Activated CD8-positive, alpha-beta T cell treated with anti-CD3 and anti-CD28 coated beads for 36 hours (primary cell): ENCODE data around the gene NPDC1. TPM values are rescaled to one million over a fixed set of nuclear protein-coding genes. Genes with fewer than 3 reads are reported as not detected.

Source experiments
- ATAC-seq: fragments of 200-7000 bp; cut with Tn5 transposase; one replicate; pipeline ENCODE4 v1.10.0; 2021; ENCODE audit warnings: mild to moderate bottlenecking, moderate library complexity
- CTCF ChIA-PET: fragments of 350-600 bp; sonication (Branson Sonifier 250); formaldehyde crosslinking; loops from one replicate; lab custom pipeline; 2021; ENCODE audit warnings: antibody characterized with exemption; lab: Charles Lee
- POLR2A ChIA-PET: fragments of 350-600 bp; sonication (Branson Sonifier 250); formaldehyde crosslinking; loops from one replicate; lab custom pipeline; 2021; ENCODE audit warnings: antibody characterized with exemption; lab: Charles Lee
- DNase-seq: peaks from one replicate; pipeline ENCODE4 v3.0.0-alpha.2; 2020
- H3K27ac Mint-ChIP-seq: one replicate; pipeline ENCODE4 v1.8.0; 2021; ENCODE audit warnings: mild to moderate bottlenecking, mixed read lengths
- H3K27me3 Mint-ChIP-seq: one replicate; pipeline ENCODE4 v1.8.0; 2021; ENCODE audit warnings: mixed read lengths
- H3K36me3 Mint-ChIP-seq: one replicate; pipeline ENCODE4 v1.8.0; 2021; ENCODE audit warnings: low read depth, mixed read lengths
- H3K4me1 Mint-ChIP-seq: one replicate; pipeline ENCODE4 v1.8.0; 2021; ENCODE audit warnings: low read depth, mixed read lengths
- H3K4me3 Mint-ChIP-seq: one replicate; pipeline ENCODE4 v1.8.0; 2021; ENCODE audit warnings: mild to moderate bottlenecking, moderate library complexity, mixed read lengths
- H3K9me3 Mint-ChIP-seq: one replicate; pipeline ENCODE4 v1.8.0; 2021; ENCODE audit warnings: mixed read lengths
- intact Hi-C: fragments of 100-400 bp; cut with micrococcal nuclease; formaldehyde crosslinking; loops from one replicate; pipeline ENCODE4 v1.10.0; 2022
- total RNA-seq, 2 experiments: library from RNA; stranded (reverse); gene quantifications; one replicate each; pipeline ENCODE4 v1.2.3, GENCODE V29; 2021
- TF ChIP-seq, protein P1 (sequence below): fragments of 200-600 bp; IDR thresholded peaks from one replicate; pipeline ENCODE4 v1.8.0; 2022; ENCODE audit warnings: antibody characterized with exemption, mild to moderate bottlenecking

Gene NPDC1
- total RNA-seq, 2 experiments from 2014 or later = 18.2 to 21.2 TPM

DNA sequence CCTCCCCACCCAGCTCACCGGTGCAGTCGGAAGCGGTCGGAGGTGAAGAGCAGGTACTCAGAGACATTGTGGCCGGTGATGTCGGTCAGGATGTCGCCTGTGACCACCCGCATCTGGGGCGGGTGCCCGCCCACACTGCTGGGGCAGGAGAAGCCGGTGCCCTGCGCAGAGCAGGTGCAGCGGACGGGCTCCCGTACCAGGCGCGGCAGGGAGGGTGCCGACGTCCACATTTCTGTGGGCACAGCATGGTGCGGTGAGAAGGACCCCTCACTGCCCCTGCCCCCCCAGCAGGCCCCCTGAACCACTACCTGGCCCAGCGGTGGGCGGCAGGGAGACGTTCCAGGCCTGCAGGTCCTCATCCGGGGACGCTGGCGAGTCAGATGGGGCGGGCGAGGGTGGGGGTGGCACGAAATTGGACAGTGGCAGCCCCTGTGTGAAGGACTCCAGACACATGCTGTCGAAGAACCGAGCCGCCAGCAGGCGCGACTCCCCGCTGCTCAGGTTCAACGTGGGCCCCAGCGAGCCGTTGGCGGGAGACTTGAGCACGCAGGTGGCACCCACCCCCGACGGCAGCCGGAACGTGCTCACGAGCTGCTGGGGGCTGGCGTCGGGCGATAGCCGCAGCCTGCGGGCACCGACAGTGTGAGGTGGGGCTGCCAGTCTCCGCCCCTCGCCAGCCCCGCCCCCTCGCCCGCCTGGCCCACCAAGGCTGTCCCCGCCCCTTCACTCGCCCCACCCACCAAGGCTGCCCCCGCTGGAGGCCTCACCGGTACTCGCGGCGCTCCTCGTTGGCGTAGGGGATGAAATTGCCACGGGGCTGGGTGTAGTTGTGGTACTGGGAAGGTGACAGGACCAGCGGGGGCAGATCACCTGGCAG is 33.0 kb downstream of the NPDC1 start:
- TF ChIP-seq, protein P1, sequence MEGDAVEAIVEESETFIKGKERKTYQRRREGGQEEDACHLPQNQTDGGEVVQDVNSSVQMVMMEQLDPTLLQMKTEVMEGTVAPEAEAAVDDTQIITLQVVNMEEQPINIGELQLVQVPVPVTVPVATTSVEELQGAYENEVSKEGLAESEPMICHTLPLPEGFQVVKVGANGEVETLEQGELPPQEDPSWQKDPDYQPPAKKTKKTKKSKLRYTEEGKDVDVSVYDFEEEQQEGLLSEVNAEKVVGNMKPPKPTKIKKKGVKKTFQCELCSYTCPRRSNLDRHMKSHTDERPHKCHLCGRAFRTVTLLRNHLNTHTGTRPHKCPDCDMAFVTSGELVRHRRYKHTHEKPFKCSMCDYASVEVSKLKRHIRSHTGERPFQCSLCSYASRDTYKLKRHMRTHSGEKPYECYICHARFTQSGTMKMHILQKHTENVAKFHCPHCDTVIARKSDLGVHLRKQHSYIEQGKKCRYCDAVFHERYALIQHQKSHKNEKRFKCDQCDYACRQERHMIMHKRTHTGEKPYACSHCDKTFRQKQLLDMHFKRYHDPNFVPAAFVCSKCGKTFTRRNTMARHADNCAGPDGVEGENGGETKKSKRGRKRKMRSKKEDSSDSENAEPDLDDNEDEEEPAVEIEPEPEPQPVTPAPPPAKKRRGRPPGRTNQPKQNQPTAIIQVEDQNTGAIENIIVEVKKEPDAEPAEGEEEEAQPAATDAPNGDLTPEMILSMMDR = no peak

DNA sequence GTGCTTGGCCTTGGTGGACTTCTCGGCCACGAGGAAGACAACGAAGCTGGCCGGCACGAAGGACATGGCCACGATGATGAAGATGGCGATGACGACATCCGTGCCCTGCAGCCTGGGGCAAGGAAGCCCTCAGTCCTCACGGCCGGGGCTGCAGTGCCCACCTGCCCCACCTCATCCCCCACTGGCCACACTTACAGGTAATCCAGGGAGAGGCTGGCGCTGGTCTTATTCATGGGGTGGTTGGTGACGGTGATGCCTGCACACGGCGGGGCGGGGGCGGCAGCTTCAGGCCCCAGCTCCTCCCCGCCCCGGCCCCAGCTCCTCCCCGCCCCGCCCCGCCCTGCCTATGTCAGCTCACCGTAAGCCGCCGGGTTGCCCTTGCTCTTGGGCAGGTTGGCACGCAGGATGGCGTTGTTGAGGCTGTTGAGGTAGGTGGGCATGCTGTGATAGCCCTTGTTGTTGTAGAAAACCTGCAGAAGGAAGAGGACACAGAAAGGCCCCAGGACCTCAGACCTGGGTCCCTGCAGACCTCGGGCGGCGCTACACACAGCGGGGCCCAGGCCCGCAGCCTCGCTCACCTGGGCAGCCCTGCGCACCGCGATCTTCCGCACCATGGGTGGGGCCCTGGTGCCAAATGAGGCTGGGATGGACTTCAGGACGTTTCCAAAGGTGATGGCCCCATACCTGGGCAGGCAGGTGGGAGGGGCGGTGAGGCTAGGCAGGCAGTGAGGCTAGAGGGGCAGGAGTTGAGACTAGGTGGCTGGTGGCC is 33.9 kb downstream of the NPDC1 start:
- H3K27ac Mint-ChIP-seq = no peak overlapping the region
- ATAC-seq (no peak), DNase-seq (no peak)
- CTCF ChIA-PET = interaction anchor here (2.5 kb wide), 1 partner anchor 17 kb away, joined by 8 read pairs; no protein-coding TSS in a partner anchor
- TF ChIP-seq, protein P1 = no peak
- H3K4me1 Mint-ChIP-seq = no peaks in the 10 kb centered on the region
- H3K9me3 Mint-ChIP-seq = no peaks in the 10 kb centered on the region
- POLR2A ChIA-PET = no interaction called here
- intact Hi-C loops = no loop called here
- no peaks in the 10 kb centered on the region for H3K27me3 Mint-ChIP-seq
- no peaks in the 10 kb centered on the region for H3K36me3 Mint-ChIP-seq
- no peak overlapping the region for H3K4me3 Mint-ChIP-seq

More for the DNA sequence above, 33.0 kb downstream of the NPDC1 start:
- Mint-ChIP-seq H3K9me3 (no peaks in the 10 kb centered on the region), H3K4me3 (no peak overlapping the region), H3K36me3 (no peaks in the 10 kb centered on the region), H3K27me3 (no peaks in the 10 kb centered on the region), H3K4me1 (no peaks in the 10 kb centered on the region), H3K27ac (no peak overlapping the region)
- ATAC-seq = no peak
- intact Hi-C loops = no loop called here
- DNase-seq = no peak
- ChIA-PET CTCF (no interaction called here), POLR2A (interaction anchor here (1.0 kb wide), 1 partner anchor 22 kb away, joined by 3 read pairs; no protein-coding TSS in a partner anchor)

DNA sequence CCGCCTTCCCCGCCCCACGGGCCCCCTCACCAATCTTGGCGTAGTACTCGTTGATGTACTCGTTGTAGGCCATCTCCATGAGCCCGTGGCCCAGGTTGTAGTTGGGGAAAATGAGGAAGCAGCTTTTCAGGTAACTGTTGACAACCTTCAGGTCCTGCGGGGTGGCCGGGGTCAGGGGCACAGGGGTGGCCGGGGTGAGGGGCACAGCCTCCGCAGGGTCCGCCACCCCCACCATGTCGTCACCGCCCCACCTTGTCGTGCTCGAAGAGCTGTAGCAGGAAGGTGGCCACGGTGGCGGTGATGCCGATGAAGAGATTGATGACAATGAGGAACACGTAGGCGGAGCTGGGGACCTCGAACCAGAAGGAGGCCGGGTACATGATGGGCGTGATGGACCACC is 34.8 kb downstream of the NPDC1 start:
- no peak overlapping the region for H3K4me3 Mint-ChIP-seq
- no peak for DNase-seq
- TF ChIP-seq, protein P1 = no peak
- no peak overlapping the region for H3K27ac Mint-ChIP-seq
- H3K36me3 Mint-ChIP-seq = no peaks in the 10 kb centered on the region
- CTCF ChIA-PET = interaction anchor here (2.5 kb wide), 1 partner anchor 18 kb away, joined by 8 read pairs; no protein-coding TSS in a partner anchor
- peaks cover 5% of the 10 kb centered on the region for H3K4me1 Mint-ChIP-seq
- H3K27me3 Mint-ChIP-seq = no peaks in the 10 kb centered on the region
- intact Hi-C loops = no loop called here
- POLR2A ChIA-PET = no interaction called here
- no peaks in the 10 kb centered on the region for H3K9me3 Mint-ChIP-seq
- no peak for ATAC-seq

DNA sequence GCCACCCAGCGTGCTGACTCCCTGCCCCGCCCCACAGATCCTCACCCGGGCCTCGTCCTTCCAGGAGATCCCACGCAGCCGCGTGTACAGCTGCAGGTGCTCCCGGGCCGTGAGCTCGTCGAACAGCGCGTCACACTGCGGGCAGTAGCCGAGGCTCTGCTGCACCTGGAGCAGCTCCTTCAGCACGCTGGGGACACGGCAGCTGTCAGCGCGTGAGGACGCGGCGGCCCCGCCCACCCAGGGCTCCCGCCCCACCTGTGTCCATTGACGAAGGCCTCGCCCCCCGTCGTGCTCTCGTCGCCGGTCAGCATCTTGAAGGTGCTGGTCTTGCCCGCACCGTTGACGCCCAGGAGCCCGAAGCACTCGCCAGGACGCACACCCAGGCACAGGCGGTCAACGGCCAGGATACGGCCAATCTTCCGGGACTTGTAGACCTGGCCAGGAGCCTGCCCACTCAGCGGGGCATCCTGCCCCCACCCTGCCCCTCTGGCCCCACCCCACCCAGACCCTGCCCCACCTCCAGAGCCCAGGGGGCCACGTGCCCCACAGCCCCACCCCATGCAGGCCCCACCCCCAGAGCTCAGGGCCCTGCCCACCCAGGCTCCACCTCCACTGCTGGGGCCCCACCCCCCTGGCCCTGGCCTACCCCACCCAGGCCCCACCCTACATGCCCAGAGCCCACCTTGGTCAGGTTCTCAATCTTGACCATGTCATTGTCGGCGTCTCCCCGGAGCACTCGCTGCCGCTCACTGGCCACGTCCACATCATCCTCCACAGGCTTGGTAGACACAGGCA is 35.8 kb downstream of the NPDC1 start:
- no peak overlapping the region for H3K4me3 Mint-ChIP-seq
- DNase-seq (no peak), ATAC-seq (no peak)
- H3K27me3 Mint-ChIP-seq = no peaks in the 10 kb centered on the region
- no peak overlapping the region for H3K27ac Mint-ChIP-seq
- CTCF ChIA-PET = interaction anchor here (2.5 kb wide), 1 partner anchor 19 kb away, joined by 8 read pairs; no protein-coding TSS in a partner anchor
- no peaks in the 10 kb centered on the region for H3K9me3 Mint-ChIP-seq
- peaks cover 13% of the 10 kb centered on the region for H3K4me1 Mint-ChIP-seq
- TF ChIP-seq, protein P1 = no peak
- POLR2A ChIA-PET = no interaction called here
- no peaks in the 10 kb centered on the region for H3K36me3 Mint-ChIP-seq
- intact Hi-C loops = no loop called here
